Measurements from ENCODE around the gene PARD6G.
"Not testable (repeated sequence)": the region's sequence is repeated elsewhere in the genome, so short reads cannot be mapped to it uniquely, and the experiment has no call there.

PARD6G gene

GRCh38 chr18:80241919-80242777, 5.2 kb downstream of the PARD6G start:
- DNase-seq (ENCODE audit: low spot score) = no peak

GRCh38 chr18:80239830-80240229, 7.5 kb downstream of the PARD6G start:
- no peak for DNase-seq (ENCODE audit: low spot score)

- DNase-seq (ENCODE audit: low spot score) = no peak
These were observed 8.6 kb downstream of the PARD6G start for GRCh38 chr18:80238651-80239260.

GRCh38 chr18:80237519-80237918, 9.8 kb downstream of the PARD6G start:
- DNase-seq (ENCODE audit: low spot score) = not testable (repeated sequence)

GRCh38 chr18:80234398-80234797, 12.9 kb downstream of the PARD6G start:
- DNase-seq (ENCODE audit: low spot score) = no peak

- no peak for DNase-seq (ENCODE audit: low spot score)
These were observed 13.4 kb downstream of the PARD6G start for GRCh38 chr18:80233899-80234298.

GRCh38 chr18:80233201-80233835, 14.0 kb downstream of the PARD6G start:
- no peak for DNase-seq (ENCODE audit: low spot score)

- no peak for DNase-seq (ENCODE audit: low spot score)
These were observed 14.6 kb downstream of the PARD6G start for GRCh38 chr18:80232710-80233109.

- no peak for DNase-seq (ENCODE audit: low spot score)
These were observed 15.3 kb downstream of the PARD6G start for GRCh38 chr18:80232030-80232429.

- no peak for DNase-seq (ENCODE audit: low spot score)
These were observed 15.7 kb downstream of the PARD6G start for GRCh38 chr18:80231616-80232015.

- no peak for DNase-seq (ENCODE audit: low spot score)
These were observed 16.2 kb downstream of the PARD6G start for GRCh38 chr18:80231151-80231550.

- DNase-seq (ENCODE audit: low spot score) = no peak
These were observed 17.3 kb downstream of the PARD6G start for GRCh38 chr18:80229766-80230745.

- no peak for DNase-seq (ENCODE audit: low spot score)
These were observed 18.0 kb downstream of the PARD6G start for GRCh38 chr18:80229363-80229762.

- no peak for DNase-seq (ENCODE audit: low spot score)
These were observed 19.1 kb downstream of the PARD6G start for GRCh38 chr18:80228051-80228848.

GRCh38 chr18:80227472-80227871, 19.8 kb downstream of the PARD6G start:
- no peak for DNase-seq (ENCODE audit: low spot score)

GRCh38 chr18:80225685-80226084, 21.6 kb downstream of the PARD6G start:
- no peak for DNase-seq (ENCODE audit: low spot score)

- no peak for DNase-seq (ENCODE audit: low spot score)
These were observed 23.6 kb downstream of the PARD6G start for GRCh38 chr18:80223581-80224148.

- not testable (repeated sequence) for DNase-seq (ENCODE audit: low spot score)
These were observed 27.8 kb downstream of the PARD6G start for GRCh38 chr18:80219488-80219887.

GRCh38 chr18:80218341-80219227, 28.7 kb downstream of the PARD6G start:
- no peak for DNase-seq (ENCODE audit: low spot score)

- DNase-seq (ENCODE audit: low spot score) = no peak
These were observed 34.1 kb downstream of the PARD6G start for GRCh38 chr18:80213182-80213581.
